ENCODE data around the gene MSH4.
A peak's percentile ranks its signal among the peaks of the same experiment; 100 is the strongest.
"Not testable (repeated sequence)": the region's sequence is repeated elsewhere in the genome, so short reads cannot be mapped to it uniquely, and the experiment has no call there.

The MSH4 gene

DNA sequence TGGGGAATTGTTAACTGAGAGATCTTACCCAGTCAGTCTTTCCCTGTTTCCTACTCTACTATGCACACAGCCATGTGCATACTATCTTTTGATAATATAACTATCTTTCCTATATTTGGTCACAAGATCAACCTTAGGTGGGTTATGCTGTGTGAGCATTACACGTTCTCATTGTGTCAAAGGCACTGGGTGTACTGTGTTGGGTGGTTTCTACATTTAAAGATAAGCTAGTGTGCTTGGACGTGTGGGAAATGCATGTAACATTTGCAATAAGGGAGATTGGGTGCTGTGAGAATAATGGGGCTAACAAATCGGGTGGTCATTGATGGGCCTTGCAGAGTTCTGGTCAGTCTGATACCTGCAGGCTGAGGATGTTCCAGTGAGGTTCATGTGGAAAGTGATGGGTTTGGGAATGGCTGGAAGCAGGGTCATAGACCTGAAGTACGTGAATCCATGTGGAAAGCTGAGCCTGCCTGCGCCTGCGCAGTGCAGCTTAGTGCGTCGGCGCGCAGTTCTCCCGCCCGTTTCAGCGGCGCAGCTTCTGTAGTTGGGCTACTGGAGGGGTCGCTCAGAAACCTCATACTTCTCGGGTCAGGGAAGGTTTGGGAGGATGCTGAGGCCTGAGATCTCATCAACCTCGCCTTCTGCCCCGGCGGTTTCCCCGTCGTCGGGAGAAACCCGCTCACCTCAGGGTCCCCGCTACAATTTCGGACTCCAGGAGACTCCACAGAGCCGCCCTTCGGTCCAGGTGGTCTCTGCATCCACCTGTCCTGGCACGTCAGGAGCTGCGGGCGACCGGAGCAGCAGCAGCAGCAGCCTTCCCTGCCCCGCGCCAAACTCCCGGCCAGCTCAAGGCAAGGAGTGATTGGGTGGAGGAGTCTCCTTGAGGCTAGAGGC lies at the start of gene MSH4:
Gene MSH4, plus strand, starts transcription at position 507 of the 897 bp plus-strand sequence. Its CDS starts 104 bp downstream, at position 611.
- DNase-seq (ENCODE audit: low read depth) = peak; percentile 33
- H3K4me3 ChIP-seq (ENCODE audit: control insufficient read depth, low read depth, low read length) = no peak within 1 kb of the TSS
- TF ChIP-seq CTCF (conservative IDR thresholded peaks at IDR 0.05; ENCODE audit: control insufficient read depth, insufficient read depth, low read depth, low read length) = no peak

DNA sequence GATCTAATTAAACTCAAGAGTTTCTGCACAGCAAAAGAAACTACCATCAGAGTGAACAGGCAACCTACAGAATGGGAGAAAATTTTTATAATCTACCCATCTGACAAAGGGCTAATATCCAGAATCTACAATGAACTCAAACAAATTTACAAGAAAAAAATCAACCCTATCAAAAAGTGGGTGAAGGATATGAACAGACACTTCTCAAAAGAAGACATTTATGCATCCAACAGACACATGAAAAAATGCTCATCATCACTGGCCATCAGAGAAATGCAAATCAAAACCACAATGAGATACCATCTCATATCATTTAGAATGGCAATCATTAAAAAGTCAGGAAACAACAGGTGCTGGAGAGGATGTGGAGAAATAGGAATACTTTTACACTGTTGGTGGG lies 39.5 kb upstream of the MSH4 start:
- not testable (repeated sequence) for DNase-seq (ENCODE audit: low read depth); H3K4me3 ChIP-seq (ENCODE audit: control insufficient read depth, low read depth, low read length)

GRCh38 chr1:75758543-75758942 lies 38.1 kb upstream of the MSH4 start:
- H3K4me3 ChIP-seq (ENCODE audit: control insufficient read depth, low read depth, low read length); DNase-seq (ENCODE audit: low read depth): not testable (repeated sequence)

DNA sequence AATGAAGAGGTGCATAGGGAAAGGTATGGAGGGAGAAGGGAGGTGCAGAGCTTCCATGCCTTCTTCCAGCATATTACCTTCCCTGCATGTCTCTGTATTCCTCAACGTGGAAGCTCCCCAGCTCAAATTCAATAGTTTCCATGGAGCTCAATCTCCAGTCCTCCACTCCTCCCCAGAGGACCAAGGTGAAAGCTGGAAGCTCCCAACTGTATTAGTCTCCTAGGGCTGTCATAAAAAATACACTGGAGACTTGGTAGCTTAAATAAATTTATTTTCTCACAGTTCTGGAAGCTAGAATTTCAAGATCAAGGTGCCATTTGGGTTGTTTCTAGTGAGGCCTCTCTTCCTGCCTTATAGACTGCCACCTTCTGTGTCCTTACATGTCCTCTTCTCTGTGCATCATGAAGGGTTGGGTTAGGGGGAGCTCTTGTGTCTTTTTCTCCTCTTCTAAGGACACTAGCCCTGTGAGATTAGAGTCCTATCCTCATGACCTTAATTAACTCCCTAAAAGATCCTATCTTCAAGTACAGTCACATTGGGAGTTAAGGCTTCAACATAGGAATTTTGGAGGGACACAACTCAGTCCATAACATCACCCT lies 32.5 kb upstream of the MSH4 start:
- H3K4me3 ChIP-seq (ENCODE audit: control insufficient read depth, low read depth, low read length) = no peak overlapping the region
- no peak for TF ChIP-seq CTCF (conservative IDR thresholded peaks at IDR 0.05; ENCODE audit: control insufficient read depth, insufficient read depth, low read depth, low read length)

GRCh38 chr1:75765697-75766355 lies 30.9 kb upstream of the MSH4 start:
- no peak for TF ChIP-seq CTCF (conservative IDR thresholded peaks at IDR 0.05; ENCODE audit: control insufficient read depth, insufficient read depth, low read depth, low read length)
- peak; percentile 78 for DNase-seq (ENCODE audit: low read depth)
- no peak overlapping the region for H3K4me3 ChIP-seq (ENCODE audit: control insufficient read depth, low read depth, low read length)

More for the DNA sequence above, 32.5 kb upstream of the MSH4 start:
- DNase-seq (ENCODE audit: low read depth) = no peak

DNA sequence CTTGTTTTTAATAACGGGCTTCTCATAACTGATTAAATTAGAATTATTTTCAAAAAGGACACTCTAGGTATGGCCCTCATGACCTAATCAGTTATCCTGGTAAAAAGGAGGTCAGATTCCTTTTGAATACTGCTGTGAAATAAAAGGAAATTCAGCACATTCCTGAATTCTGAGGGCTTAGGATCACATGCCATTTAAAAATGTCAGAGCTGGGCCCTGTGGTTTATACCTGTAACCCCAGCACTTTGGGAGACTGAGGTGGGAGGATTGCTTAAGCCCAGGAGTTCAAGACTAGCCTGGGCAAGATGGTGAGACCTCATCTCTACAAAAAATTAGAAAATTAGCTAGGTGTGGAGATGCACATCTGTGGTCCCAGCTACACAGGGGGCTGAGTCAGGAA lies 28.7 kb upstream of the MSH4 start:
- no peak overlapping the region for H3K4me3 ChIP-seq (ENCODE audit: control insufficient read depth, low read depth, low read length)
- no peak for DNase-seq (ENCODE audit: low read depth)
- TF ChIP-seq CTCF (conservative IDR thresholded peaks at IDR 0.05; ENCODE audit: control insufficient read depth, insufficient read depth, low read depth, low read length) = no peak

DNA sequence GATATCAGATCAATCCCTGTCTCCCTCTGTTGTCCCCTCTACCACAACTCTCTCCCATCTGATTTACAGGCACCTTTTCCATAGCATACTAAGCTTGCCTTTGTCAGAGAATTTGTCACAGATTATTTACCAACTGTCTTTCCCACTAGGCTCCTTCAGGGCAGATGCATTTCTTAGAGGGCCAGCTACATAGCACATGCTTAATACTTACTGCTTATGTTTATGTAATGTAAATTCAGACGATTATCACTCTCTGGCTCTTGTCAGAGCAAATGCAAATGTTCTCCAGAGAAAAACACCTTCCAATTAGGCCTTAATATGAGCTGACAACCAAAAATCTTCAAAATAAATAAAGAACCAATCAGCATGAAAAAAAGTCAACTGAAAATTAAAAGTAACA lies 25.9 kb upstream of the MSH4 start:
- TF ChIP-seq CTCF (conservative IDR thresholded peaks at IDR 0.05; ENCODE audit: control insufficient read depth, insufficient read depth, low read depth, low read length) = no peak
- no peak for DNase-seq (ENCODE audit: low read depth)
- H3K4me3 ChIP-seq (ENCODE audit: control insufficient read depth, low read depth, low read length) = no peak overlapping the region
